ENCODE results near the gene MARCKSL1.
"Not testable (repeated sequence)": the region's sequence is repeated elsewhere in the genome, so short reads cannot be mapped to it uniquely, and the experiment has no call there.

MARCKSL1 gene

DNA sequence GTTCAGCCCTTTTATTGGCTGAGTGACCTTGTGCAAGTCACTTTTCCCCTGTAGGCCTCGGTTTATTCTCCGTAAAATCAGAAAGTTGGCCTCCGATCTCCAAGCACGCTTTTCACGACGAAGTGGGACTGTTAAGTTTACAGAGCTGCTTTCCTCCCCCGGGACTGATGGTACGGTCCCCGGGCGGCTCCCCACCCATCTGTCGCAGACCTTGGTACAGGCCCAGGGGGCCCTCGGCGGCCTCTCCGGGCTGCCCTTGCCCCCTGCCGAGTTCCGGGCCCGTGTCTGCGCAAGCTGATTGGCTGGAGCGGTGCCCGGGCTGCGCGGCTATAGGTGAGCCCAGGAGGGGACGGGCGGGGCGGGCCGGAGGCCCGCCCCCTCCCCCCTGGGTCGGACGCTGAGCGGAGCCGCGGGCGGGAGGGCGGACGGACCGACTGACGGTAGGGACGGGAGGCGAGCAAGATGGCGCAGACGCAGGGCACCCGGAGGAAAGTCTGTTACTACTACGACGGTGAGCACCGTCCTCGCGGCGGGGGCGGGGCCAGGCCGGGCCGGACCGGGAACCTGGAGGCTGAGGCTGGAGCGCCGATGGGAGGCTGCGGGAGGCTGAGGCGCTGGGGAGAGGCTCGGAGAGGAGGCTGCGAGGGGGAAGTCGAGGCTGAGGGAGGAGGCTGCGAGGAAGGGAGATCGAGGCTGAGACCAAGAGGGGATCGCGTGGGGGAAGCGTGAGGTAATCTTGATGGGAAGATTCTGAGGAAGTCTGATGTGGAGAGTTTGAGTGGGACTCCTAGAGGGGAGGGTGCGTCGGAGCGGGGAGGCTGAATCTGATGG lies 44.1 kb downstream of the MARCKSL1 start, which contains the start of gene HDAC1:
TSS of gene HDAC1 (plus strand) at position 376 of the 831 bp plus-strand sequence. CDS start at position 463, 87 bp downstream.
- Histone ChIP-seq H3K9me3 (0 out of 2 replicates have a peak, but pooled peaks cover 2% of the 10 kb centered on the region), H3K4me2 (peak within 1 kb of the TSS; percentile 74), H4K20me1 (peaks cover 23% of the 10 kb centered on the region; the same call in 1 of the 2 replicates), H3K27ac (peak within 1 kb of the TSS; percentile 81), H3K36me3 (peaks cover 27% of the 10 kb centered on the region), H3K9ac (peak within 1 kb of the TSS; percentile 85), H3K4me3 (peak within 1 kb of the TSS; percentile 85), H3K27me3 (no peaks in the 10 kb centered on the region), H3K4me1 (peaks cover 58% of the 10 kb centered on the region)
- TF ChIP-seq Cebpa-rat (IDR thresholded peaks at IDR 0.05) = no peak

DNA sequence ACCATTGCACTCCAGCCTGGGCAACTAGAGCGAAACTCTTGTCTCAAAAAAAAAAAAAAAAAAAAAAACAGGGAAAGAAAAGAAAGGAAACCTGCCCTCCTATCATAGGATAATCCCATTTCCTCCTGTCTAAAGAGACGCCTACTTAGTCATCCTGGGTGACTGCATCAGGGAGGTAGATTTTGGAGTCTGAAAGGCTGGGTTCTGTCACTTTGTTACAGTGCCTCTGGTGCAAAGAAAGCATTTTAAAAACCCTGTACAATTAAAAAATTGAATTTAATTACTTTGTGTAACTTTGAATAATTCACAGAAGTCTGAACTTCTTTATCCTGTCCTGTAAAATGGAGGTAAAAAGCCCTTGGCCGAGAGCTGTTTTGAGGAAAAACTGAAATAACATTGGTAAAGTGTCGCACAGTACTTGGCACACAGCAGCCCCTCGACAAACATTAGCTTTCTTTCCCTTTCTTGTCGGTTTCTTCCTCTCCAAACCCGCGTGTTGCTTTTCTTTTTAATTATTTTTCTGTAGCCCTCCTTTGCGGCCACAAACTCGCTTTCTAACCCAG lies 44.8 kb downstream of the MARCKSL1 start:
- H3K4me1 ChIP-seq = peaks cover 51% of the 10 kb centered on the region
- H3K27me3 ChIP-seq = no peaks in the 10 kb centered on the region
- peak overlapping the region; percentile 81 for H3K27ac ChIP-seq
- no peaks in the 10 kb centered on the region for H3K9me3 ChIP-seq
- peak overlapping the region; percentile 85 for H3K4me3 ChIP-seq
- TF ChIP-seq Cebpa-rat (IDR thresholded peaks at IDR 0.05) = no peak
- H3K9ac ChIP-seq = peak overlapping the region; percentile 85
- peaks cover 16% of the 10 kb centered on the region; the same call in 1 of the 2 replicates for H4K20me1 ChIP-seq
- H3K4me2 ChIP-seq = peak overlapping the region; percentile 40
- H3K36me3 ChIP-seq = peaks cover 22% of the 10 kb centered on the region

DNA sequence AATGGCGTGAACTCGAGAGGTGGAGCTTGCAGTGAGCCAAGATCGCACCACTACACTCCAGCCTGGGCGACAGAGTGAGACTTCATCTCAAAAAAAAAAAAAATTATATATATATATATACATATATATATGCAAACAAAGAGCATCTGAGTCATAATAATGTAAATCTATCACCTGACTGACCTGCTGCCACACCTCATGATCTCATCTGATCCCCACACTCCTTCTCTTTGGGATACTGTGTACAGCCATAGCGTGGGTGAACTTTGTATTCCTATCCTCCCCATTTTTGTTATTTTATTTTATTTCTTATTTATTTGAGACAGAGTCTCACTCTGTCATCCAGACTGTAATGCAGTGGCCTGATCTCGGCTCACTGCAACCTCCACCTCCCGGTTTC lies 46.8 kb downstream of the MARCKSL1 start:
- Histone ChIP-seq H3K9me3 (no peaks in the 10 kb centered on the region), H3K27ac (no peak overlapping the region), H3K4me2 (no peak overlapping the region), H3K36me3 (peaks cover 22% of the 10 kb centered on the region), H4K20me1 (peaks cover 8% of the 10 kb centered on the region; the same call in 1 of the 2 replicates), H3K9ac (no peak overlapping the region), H3K4me1 (peaks cover 32% of the 10 kb centered on the region), H3K27me3 (no peaks in the 10 kb centered on the region), H3K4me3 (no peak overlapping the region)
- no peak for TF ChIP-seq Cebpa-rat (IDR thresholded peaks at IDR 0.05)

DNA sequence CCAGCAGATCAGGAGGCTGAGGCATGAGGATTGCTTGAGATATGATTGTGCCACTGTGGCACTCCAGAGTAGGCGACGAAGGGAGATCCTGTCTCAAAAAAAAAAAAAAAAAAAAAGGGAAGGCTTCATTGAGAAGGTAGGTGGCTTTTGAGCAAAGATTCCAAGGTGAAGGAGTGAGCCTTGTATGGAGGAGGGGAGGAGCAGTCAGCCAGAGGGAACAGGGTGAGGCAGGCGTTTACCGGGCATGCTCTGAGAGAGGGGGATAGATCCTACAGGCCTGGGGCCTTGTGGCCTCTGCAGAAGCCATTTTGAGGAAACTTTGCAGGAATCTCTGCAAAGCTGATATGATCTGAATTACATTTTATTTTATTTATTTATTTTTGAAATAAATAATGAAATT lies 49.3 kb downstream of the MARCKSL1 start:
- Histone ChIP-seq H3K9ac (no peak overlapping the region), H3K27ac (no peak overlapping the region)

DNA sequence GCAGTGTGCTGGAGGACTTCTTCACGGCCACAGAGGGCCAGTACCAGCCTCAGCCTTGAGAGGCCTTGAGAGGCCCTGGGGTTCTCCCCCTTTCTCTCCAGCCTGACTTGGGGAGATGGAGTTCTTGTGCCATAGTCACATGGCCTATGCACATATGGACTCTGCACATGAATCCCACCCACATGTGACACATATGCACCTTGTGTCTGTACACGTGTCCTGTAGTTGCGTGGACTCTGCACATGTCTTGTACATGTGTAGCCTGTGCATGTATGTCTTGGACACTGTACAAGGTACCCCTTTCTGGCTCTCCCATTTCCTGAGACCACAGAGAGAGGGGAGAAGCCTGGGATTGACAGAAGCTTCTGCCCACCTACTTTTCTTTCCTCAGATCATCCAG lies 50.4 kb downstream of the MARCKSL1 start:
- Histone ChIP-seq H3K36me3 (peaks cover 48% of the 10 kb centered on the region), H3K9me3 (no peaks in the 10 kb centered on the region), H3K27ac (no peak overlapping the region), H3K4me1 (peaks cover 4% of the 10 kb centered on the region; the same call in 1 of the 2 replicates), H3K27me3 (no peaks in the 10 kb centered on the region), H3K9ac (no peak overlapping the region), H3K4me2 (no peak overlapping the region), H3K4me3 (no peak overlapping the region), H4K20me1 (no peaks in the 10 kb centered on the region)
- no peak for TF ChIP-seq Cebpa-rat (IDR thresholded peaks at IDR 0.05)

More for the DNA sequence above, 49.3 kb downstream of the MARCKSL1 start:
- Histone ChIP-seq H3K27me3 (no peaks in the 10 kb centered on the region), H3K4me2 (no peak overlapping the region), H3K9me3 (no peaks in the 10 kb centered on the region), H3K36me3 (peaks cover 38% of the 10 kb centered on the region), H3K4me1 (peaks cover 14% of the 10 kb centered on the region), H4K20me1 (no peaks in the 10 kb centered on the region), H3K4me3 (no peak overlapping the region)
- TF ChIP-seq Cebpa-rat (IDR thresholded peaks at IDR 0.05) = no peak

DNA sequence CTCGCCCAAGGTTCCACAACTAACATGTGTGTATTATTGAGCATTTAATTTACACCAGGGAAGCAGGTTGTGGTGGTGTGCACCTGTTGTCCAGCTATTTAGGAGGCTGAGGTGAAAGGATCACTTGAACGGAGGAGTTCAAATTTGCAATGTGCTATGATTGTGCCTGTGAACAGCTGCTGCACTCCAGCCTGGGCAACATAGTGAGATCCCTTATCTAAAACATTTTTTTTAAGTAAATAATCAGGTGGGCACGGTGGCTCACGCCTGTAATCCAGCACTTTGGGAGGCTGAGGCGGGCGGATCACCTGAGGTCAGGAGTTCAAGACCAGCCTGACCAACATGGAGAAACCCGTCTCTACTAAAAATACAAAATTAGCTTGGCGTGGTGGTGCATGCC lies 51.3 kb downstream of the MARCKSL1 start:
- H3K4me1 ChIP-seq, H3K9ac ChIP-seq, H3K9me3 ChIP-seq, H3K4me3 ChIP-seq, H4K20me1 ChIP-seq, H3K27me3 ChIP-seq, H3K4me2 ChIP-seq, H3K27ac ChIP-seq: not testable (repeated sequence)
- peaks cover 57% of the 10 kb centered on the region for H3K36me3 ChIP-seq
